GM12873 (cell line): ENCODE results near the gene TPRN.

Experiments used
- CTCF ChIP-seq: IDR thresholded peaks from 2 replicates; pipeline ENCODE4 v1.5.1; 2012; ENCODE audit warnings: low read depth, mild to moderate bottlenecking, moderate library complexity, low read length, control low read depth; ENCODE audit not compliant: insufficient read depth; ENCODE audit errors: missing control alignments

Gene TPRN

GRCh38 chr9:137141976-137142936, 58.3 kb downstream of the TPRN start:
- TF ChIP-seq CTCF: no peak
